Spinal cord (tissue), 10 donors: Measurements from ENCODE around the gene ZNF763. TPM values are rescaled to one million over a fixed set of nuclear protein-coding genes. Genes with fewer than 3 reads are reported as not detected.
"Not testable (repeated sequence)": the region's sequence is repeated elsewhere in the genome, so short reads cannot be mapped to it uniquely, and the experiment has no call there.

ENCODE experiments used
- DNase-seq, 6 donors: peaks; one replicate each; pipeline versions ENCODE4 v3.0.0 to v3.0.0-alpha.2; 2013 to 2015; ENCODE audit warnings: low spot score in 6 of 6, low read depth in 4 of 6
- H3K27ac ChIP-seq: one replicate; pipeline ENCODE4 v1.5.1; 2013; ENCODE audit warnings: low read depth, low read length, control low read depth
- H3K27me3 ChIP-seq: one replicate; pipeline ENCODE4 v1.6.1; 2013; ENCODE audit warnings: low read length; ENCODE audit not compliant: control insufficient read depth, insufficient read depth
- H3K36me3 ChIP-seq: one replicate; pipeline ENCODE4 v1.6.1; 2013; ENCODE audit warnings: low read length; ENCODE audit not compliant: control insufficient read depth, insufficient read depth
- H3K4me1 ChIP-seq: one replicate; pipeline ENCODE4 v1.6.1; 2013; ENCODE audit warnings: low read length; ENCODE audit not compliant: control insufficient read depth, insufficient read depth
- H3K4me3 ChIP-seq: one replicate; pipeline ENCODE4 v1.5.1; 2013; ENCODE audit warnings: low read depth, low read length, control low read depth
- H3K9me3 ChIP-seq: one replicate; pipeline ENCODE4 v1.6.1; 2013; ENCODE audit warnings: low read length; ENCODE audit not compliant: control insufficient read depth, insufficient read depth
- WGBS: methylation state at CpG from one replicate; pipeline ENCODE4 v1.1.5; 2013; ENCODE audit warnings: missing lambda C conversion rate; ENCODE audit not compliant: insufficient coverage; 5-methylcytosine and 5-hydroxymethylcytosine counted together
- long read RNA-seq, 4 donors: transcript quantifications; one replicate each; lab custom pipeline, GENCODE V29; 2026
- polyA plus RNA-seq, 2 donors: library from polyadenylated mRNA; unstranded; fragments of 120-200 nt; gene quantifications; one replicate each; pipeline ENCODE4 v1.2.1, GENCODE V29; 2013; ENCODE audit not compliant: insufficient read length in 2 of 2
- total RNA-seq, 2 donors: library from RNA; depleted of rRNA in 1 of 2; stranded (reverse); fragments of 120-200 nt in 1 of 2; fragments of >200 nt in 1 of 2; gene quantifications; one replicate each; pipeline versions ENCODE4 v1.2.3 to v1.2.4, GENCODE V29; 2013 to 2014
- donor health status: healthy.

Gene ZNF763
- total RNA-seq (1 to 10 TPM; 4.8 to 5.7 TPM), polyA plus RNA-seq (1 to 10 TPM; 3.8 to 4.8 TPM)
- long read RNA-seq, donor 1 = 0 reads
- long read RNA-seq, donor 2 = 0 reads
- long read RNA-seq, donor 3, partial matches to known transcripts = 0 of 1 reads
- long read RNA-seq, donor 3, other reads (novel, unspliced or antisense) = 0 of 1 reads
- long read RNA-seq, donor 4, partial matches to known transcripts = 0 of 1 reads
- long read RNA-seq, donor 4, other reads (novel, unspliced or antisense) = 0 of 1 reads

DNA sequence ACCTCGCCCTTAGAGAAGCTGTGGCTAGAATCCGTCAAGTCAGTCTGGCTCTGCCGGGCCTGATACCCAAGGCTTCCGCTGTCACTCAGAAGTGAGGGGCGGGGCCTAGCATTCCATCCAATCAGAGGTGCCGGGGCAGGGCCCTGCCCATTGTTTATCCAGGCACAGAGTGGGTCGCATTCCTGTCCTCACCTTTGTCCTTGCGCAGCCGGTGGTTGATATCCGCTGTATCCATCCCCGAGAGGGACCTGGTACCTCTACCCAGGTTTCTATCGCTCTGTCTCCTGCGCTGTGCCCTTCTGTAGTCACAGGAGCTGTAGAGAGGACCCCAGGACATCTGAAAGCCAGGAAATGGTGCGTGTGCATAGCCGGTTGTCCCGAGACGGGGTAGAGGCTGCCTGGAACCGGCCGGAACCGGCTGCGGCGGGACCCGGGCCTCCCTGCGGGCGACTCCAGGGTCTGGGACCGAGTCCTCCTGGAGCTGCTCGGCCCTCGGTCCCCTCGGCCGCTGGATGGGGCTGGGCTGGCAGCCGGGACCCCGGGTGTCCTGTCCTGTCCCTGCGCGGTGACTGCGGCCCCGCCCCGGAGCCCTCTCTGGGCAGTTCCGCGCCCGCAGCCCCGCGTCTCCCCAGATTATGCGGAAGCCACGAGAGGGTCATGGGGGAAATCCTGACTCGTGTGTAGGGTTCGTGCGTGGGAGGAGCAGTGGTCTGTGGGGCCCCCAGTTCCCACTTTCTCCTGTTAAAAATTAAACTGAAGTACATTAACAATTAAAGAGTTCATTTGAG, at the start of gene ZNF763:
Gene ZNF763 (plus strand): TSS at position 183 of the 788 bp plus-strand sequence. CDS start 169 bp downstream, at position 352.
- peak within 1 kb of the TSS; percentile 94 for H3K27ac ChIP-seq
- peak within 1 kb of the TSS; percentile 64 for H3K4me3 ChIP-seq
- 0% methylated on average over 42 of the region's 47 CpGs for WGBS
- peaks cover 18% of the 10 kb centered on the region for H3K4me1 ChIP-seq
- no peaks in the 10 kb centered on the region for H3K36me3 ChIP-seq
- peak; percentile 79 to 97 (median 86) for DNase-seq
- no peaks in the 10 kb centered on the region for H3K9me3 ChIP-seq
- no peaks in the 10 kb centered on the region for H3K27me3 ChIP-seq

DNA sequence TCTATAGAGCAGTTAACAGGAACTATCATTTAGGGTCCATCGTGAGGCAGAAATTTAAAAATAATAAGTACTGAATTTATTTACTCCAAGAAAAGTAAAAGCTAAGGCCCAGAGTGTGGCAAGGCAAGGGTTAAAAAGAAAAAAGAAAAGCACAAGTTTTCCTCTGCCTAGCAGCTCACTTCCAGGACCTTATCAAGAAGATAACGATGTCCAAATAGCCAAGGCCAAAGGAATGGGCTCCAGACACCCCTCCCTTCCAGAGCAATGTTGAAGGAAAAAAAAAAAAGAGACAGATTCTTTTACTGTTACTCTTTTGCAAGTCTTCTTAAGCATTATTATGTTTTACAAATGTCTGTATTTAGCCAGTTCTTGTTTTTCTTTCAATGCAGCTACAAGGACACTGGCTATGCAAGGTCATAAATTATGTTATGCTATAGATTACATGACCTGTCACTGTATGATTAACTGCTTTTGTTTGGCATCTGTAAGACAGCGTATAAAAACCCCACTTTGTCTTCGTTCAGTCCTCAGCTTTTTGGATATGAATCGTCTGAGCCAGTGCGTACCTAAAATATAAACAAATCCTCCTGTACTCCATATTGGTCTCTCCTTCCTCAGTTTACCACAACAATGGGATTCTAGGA, 42.9 kb upstream of the ZNF763 start:
- Histone ChIP-seq H3K27ac (no peak overlapping the region), H3K4me3 (no peak overlapping the region), H3K36me3 (no peaks in the 10 kb centered on the region), H3K4me1 (peaks cover 21% of the 10 kb centered on the region), H3K27me3 (no peaks in the 10 kb centered on the region), H3K9me3 (no peaks in the 10 kb centered on the region)
- DNase-seq = no peak
- WGBS = no CpG with 5 or more reads among the region's 6 CpGs

DNA sequence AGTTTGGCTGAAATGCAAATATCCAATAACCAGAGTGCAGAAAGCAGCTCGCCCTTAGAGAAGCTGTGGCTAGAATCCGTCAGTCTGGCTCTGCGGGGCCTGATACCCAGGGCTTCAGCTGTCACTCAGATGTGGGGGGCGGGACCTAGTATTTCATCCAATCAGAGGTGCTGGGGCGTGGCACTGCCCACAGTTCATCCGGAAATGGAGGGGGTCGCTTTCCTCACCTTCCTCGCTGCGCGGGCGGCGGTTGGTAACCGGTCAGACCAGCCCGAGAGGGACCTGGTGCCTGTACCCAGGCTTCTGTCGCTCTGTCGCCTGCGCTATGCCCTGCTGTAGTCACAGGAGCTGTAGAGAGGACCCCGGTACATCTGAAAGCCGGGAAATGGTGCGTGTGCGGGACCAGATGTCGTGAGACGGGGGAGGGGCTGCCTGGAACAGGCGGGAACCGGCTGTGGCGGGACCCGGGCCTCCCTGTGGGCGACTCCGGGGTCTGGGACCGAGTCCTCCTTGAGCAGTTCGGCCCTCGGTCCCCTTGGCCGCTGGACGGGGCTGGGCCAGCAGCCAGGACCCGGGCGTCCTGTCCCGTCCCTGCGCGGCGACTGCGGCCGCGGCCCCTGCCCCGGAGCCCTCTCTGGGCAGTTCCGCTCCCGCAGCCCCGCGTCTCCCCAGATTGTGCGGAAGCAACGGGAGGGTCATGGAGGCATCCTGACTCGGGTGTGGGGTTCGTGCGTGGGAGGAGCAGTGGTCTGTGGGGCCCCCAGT, 39.8 kb upstream of the ZNF763 start, which contains the start of gene ZNF700:
Gene ZNF700 (plus strand): TSS at position 222 of the 765 bp plus-strand sequence. CDS start 104 bp downstream, at position 326.
- Histone ChIP-seq H3K4me1 (peaks cover 21% of the 10 kb centered on the region), H3K27me3 (no peaks in the 10 kb centered on the region), H3K9me3 (no peaks in the 10 kb centered on the region), H3K36me3 (peaks cover 4% of the 10 kb centered on the region), H3K4me3 (peak within 1 kb of the TSS; percentile 92), H3K27ac (peak within 1 kb of the TSS; percentile 97)
- under 1% methylated on average over 50 of the region's 53 CpGs for WGBS
- peak; percentile 90 to 99 (median 94) for DNase-seq

DNA sequence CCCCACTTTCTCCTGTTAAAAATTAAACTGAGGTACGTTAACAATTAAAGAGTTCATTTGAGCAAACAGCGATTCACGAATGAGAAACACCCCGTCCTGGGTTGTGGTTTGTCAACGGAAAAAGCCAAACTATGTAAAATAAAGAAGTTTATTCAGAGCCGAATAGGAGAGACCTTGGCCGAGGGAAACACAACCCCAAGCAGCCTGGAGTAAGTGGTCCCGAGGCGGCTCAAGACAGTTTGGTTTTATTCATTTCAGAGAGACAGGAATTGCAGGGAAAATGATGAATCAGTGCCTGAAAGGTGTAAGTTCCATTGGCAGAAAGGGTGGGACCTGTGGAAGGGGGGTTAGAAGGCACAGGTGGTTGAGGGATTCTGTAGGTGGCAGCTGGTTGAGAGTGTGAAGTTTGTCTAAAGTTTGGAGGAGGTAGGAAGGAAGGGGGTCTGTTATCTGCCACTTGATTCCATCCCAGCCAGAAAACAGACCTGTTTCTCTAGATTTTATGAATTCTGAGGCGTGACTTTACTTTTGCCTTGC, 39.1 kb upstream of the ZNF763 start:
- peaks cover 21% of the 10 kb centered on the region for H3K4me1 ChIP-seq
- not testable (repeated sequence) for H3K36me3 ChIP-seq, DNase-seq, H3K9me3 ChIP-seq, H3K27me3 ChIP-seq
- peak overlapping the region; percentile 97 for H3K27ac ChIP-seq
- 1% methylated on average over 8 of the region's 10 CpGs for WGBS
- H3K4me3 ChIP-seq = peak overlapping the region; percentile 92

DNA sequence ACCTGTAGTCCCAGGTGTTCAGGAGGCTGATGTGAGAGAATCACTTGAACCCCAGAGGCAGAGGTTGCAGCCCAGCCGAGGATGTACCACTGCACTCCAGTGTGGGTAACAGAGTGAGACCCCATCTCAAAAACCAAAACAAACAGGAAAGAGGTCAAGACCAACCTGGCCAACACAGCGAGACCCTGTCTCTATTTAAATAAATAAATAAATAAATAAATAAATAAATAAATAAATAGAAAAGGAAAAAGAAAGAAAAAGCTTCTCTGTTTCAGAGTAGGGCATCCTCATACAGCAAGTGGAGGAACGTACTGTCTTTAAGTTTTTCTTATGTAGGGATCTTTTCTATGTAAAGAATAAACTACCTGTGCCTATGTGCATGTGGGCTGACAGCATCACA, 37.6 kb upstream of the ZNF763 start:
- Histone ChIP-seq H3K27ac (no peak overlapping the region), H3K36me3 (peaks cover 6% of the 10 kb centered on the region), H3K27me3 (no peaks in the 10 kb centered on the region), H3K9me3 (no peaks in the 10 kb centered on the region), H3K4me1 (peaks cover 21% of the 10 kb centered on the region), H3K4me3 (no peak overlapping the region)
- no CpG with 5 or more reads among the region's 3 CpGs for WGBS
- DNase-seq = no peak

DNA sequence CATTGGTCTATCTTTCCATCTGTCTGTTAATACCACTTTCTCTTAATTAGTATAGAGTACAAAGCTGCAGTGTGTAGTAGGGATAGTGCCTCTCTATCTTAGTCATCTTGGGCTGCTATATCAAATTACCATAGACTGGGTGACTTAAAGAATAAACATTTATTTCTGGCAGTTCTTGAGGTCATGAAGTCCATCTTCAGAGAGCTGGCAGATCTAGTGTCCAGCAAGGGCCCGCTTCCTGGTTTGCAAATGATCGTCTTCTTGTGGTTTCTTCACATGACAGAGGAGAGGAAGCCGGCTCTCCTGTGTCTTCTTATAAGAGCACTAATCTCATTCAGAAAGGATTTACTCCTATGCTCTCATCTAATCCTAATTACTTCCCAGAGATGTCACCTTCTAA, 33.8 kb upstream of the ZNF763 start:
- peaks cover 6% of the 10 kb centered on the region for H3K36me3 ChIP-seq
- H3K4me1 ChIP-seq = peaks cover 4% of the 10 kb centered on the region
- no CpG with 5 or more reads among the region's 3 CpGs for WGBS
- H3K27ac ChIP-seq = no peak overlapping the region
- H3K27me3 ChIP-seq = no peaks in the 10 kb centered on the region
- no peak for DNase-seq
- H3K4me3 ChIP-seq = no peak overlapping the region
- H3K9me3 ChIP-seq = no peaks in the 10 kb centered on the region

DNA sequence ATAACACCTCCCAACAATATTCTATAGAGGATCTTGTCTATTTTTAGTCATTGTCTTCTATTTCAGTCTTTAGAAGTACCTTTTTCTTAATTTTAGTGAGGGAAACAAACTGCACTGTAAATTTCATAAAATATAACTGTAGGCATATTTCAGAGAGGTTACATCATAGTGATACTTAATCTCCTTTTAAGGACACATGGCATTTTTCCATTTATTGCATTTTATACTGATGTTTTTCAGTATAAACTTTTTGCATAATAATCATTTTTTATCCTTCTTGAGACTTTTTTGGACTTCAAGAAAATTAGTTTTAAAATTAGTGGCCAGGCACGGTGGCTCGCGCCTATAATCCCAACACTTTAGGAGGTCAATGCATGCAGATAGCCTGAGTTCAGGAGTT, 33.3 kb upstream of the ZNF763 start:
- no CpG with 5 or more reads among the region's 3 CpGs for WGBS
- Histone ChIP-seq H3K9me3 (no peaks in the 10 kb centered on the region), H3K4me3 (no peak overlapping the region), H3K27ac (no peak overlapping the region), H3K27me3 (no peaks in the 10 kb centered on the region), H3K4me1 (no peaks in the 10 kb centered on the region), H3K36me3 (peaks cover 6% of the 10 kb centered on the region)
- no peak for DNase-seq

DNA sequence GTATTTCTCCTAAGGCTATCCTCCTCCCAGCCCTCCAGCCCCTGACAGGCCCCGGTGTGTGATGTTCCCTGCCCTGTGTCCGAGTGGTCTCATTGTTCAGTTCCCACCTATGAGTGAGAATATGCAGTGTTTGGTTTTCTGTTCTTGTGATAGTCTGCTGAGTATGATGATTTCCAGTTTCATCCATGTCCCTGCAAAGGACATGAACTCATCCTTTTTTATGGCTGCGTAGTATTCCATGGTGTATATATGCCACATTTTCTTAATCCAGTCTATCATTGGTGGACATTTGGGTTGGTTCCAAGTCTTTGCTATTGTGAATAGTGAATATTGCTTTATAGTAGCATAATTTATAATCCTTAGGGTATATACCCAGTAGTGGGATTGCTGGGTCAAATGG, 29.0 kb upstream of the ZNF763 start:
- not testable (repeated sequence) for H3K36me3 ChIP-seq, H3K27me3 ChIP-seq, H3K27ac ChIP-seq, H3K4me1 ChIP-seq, H3K9me3 ChIP-seq, DNase-seq, H3K4me3 ChIP-seq
- no CpG with 5 or more reads among the region's 3 CpGs for WGBS

DNA sequence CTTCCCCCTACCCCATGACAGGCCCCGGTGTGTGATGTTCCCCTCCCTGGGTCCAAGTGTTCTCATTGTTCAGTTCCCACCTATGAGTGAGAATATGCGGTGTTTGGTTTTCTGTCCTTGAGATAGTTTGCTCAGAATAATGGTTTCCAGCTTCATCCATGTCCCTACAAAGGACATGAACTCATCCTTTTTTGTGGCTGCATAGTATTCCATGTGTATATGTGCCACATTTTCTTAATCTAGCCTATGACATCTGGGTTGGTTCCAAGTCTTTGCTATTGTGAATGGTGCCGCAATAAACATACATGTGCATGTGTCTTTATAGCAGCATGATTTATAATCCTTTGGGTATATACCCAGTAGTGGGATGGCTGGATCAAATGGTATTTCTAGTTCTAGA, 26.5 kb upstream of the ZNF763 start:
- not testable (repeated sequence) for H3K4me1 ChIP-seq, H3K27me3 ChIP-seq, H3K27ac ChIP-seq, H3K4me3 ChIP-seq, DNase-seq, H3K36me3 ChIP-seq
- H3K9me3 ChIP-seq = peaks cover 10% of the 10 kb centered on the region
- no CpG with 5 or more reads among the region's 3 CpGs for WGBS
